C4-2B (cell line): ENCODE measurements around the gene EPM2AIP1.
A peak's percentile ranks its signal among the peaks of the same experiment; 100 is the strongest.

Experiments
- H3K27ac ChIP-seq: fragments of 450-650 bp; 2 replicates; pipeline ENCODE4 v1.5.1; 2017
- CTCF ChIP-seq: fragments of 450-650 bp; conservative IDR thresholded peaks from 2 replicates; pipeline ENCODE4 v1.5.1; 2017; ENCODE audit warnings: mild to moderate bottlenecking
- ZFX ChIP-seq: fragments of 450-650 bp; IDR thresholded peaks from 2 replicates; pipeline ENCODE4 v1.6.1; 2017

Gene EPM2AIP1

GRCh38 chr3:37024820-37025405, 32.0 kb upstream of the EPM2AIP1 start:
- TF ChIP-seq CTCF (no peak), ZFX (no peak)
- H3K27ac ChIP-seq: no peak overlapping the region

DNA sequence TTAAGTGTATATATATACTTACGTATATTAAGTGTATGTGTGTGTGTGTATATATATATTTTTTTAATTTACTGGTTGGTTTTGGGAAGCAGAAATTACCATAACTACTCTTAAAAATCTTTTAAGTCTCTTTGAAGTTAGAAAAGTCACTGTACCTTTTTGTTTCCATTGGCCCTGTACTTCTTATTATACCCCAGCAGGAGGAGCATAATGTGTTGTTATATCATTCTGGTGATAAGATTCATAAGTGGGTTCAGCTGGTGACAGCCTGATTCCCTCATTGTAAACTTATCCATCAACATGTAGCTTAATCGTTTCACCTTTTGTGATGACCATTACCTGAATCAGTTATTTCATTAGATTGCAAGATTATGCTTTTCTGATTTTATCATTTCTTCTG, 31.2 kb upstream of the EPM2AIP1 start:
- no peak overlapping the region for H3K27ac ChIP-seq
- TF ChIP-seq CTCF (peak; percentile 50), ZFX (no peak)

- H3K27ac ChIP-seq: no peak overlapping the region
Observed at GRCh38 chr3:37017683-37018082, 24.8 kb upstream of the EPM2AIP1 start.

DNA sequence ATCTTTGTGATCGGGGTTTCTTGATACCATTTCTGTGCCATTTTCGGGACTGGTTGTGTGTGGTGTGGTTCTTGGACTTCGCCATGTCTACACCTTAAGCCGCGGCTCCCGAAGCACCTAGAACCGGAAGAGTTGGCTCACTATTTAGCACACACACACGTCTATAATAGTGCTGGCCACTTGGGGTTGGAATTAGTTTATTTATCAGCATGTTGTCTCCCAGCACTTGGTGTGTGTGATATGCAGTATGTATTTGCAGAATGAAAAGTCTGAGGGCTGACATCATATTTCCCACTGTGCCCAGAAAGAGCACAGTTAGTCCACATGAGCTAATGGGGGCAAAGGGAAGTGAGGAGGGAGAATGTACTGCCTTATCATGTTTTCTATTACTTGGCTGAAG, 24.0 kb upstream of the EPM2AIP1 start:
- TF ChIP-seq ZFX (no peak), CTCF (no peak)
- no peak overlapping the region for H3K27ac ChIP-seq

More at GRCh38 chr3:37017683-37018082, 24.8 kb upstream of the EPM2AIP1 start:
- TF ChIP-seq CTCF (no peak), ZFX (no peak)

GRCh38 chr3:37015642-37016041, 22.7 kb upstream of the EPM2AIP1 start:
- TF ChIP-seq ZFX (no peak), CTCF (no peak)
- no peak overlapping the region for H3K27ac ChIP-seq

DNA sequence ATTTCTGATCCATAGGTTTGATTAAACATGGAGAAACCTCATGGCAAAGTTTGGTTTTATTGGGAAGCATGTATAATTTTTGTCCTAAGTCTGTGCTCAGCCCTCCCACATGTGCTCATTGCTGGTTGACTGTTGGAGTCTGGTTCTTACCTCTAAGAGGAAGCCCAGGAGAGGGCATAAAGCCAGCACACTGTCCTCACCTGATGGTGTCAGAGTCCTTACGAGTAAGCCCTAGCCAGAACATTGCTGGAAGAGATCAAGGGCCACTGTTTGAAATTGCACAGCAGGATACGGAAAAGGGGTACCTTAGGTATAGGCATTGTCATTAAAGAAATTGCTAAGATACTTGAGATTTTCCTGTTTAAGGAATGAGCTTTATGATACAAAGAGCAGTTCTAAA, 21.7 kb upstream of the EPM2AIP1 start:
- no peak overlapping the region for H3K27ac ChIP-seq
- TF ChIP-seq ZFX (no peak), CTCF (no peak)

DNA sequence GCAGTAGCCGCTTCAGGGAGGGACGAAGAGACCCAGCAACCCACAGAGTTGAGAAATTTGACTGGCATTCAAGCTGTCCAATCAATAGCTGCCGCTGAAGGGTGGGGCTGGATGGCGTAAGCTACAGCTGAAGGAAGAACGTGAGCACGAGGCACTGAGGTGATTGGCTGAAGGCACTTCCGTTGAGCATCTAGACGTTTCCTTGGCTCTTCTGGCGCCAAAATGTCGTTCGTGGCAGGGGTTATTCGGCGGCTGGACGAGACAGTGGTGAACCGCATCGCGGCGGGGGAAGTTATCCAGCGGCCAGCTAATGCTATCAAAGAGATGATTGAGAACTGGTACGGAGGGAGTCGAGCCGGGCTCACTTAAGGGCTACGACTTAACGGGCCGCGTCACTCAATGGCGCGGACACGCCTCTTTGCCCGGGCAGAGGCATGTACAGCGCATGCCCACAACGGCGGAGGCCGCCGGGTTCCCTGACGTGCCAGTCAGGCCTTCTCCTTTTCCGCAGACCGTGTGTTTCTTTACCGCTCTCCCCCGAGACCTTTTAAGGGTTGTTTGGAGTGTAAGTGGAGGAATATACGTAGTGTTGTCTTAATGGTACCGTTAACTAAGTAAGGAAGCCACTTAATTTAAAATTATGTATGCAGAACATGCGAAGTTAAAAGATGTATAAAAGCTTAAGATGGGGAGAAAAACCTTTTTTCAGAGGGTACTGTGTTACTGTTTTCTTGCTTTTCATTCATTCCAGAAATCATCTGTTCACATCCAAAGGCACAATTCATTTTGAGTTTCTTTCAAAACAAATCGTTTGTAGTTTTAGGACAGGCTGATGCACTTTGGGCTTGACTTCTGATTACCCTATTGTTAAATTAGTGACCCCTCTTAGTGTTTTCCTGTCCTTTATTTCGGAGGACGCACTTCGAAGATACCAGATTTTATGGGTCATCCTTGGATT, 674 bp upstream of the EPM2AIP1 start, which contains the start of gene MLH1:
MLH1 (plus strand) TSS at position 193 of the 958 bp plus-strand sequence; CDS start at position 223, 30 bp downstream.
- TF ChIP-seq CTCF (no peak), ZFX (peak; percentile 60)

More for the DNA sequence above, 674 bp upstream of the EPM2AIP1 start, which contains the start of gene MLH1:
- peak within 1 kb of the TSS; percentile 83 for H3K27ac ChIP-seq
